Measurements from ENCODE around the gene MTX3. TPM values are rescaled to one million over a fixed set of nuclear protein-coding genes. Genes with fewer than 3 reads are reported as not detected.

Gene MTX3
- polyA plus RNA-seq, 4 donors: 19.2 to 34.4 (median 25.0) TPM

DNA sequence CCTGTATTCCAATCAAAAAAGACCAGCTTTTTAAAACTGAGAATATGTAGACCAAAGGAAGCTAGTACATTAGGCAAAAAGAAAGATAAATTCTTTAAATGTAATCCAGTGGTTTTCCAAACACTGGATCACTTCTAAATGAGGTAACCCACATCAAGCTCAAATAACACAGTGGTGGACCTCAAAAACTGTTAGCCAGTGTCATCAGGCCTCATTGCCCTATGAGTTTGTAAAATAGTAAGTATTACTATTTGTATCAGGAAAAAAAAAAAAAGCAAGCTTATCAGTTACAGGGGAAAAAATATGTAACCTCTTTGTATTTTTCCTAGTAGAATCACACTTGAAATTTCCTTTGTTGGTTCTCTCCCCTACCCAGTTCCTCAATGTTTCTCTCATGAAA, 6.7 kb downstream of the MTX3 start:
- DNase-seq (ENCODE audit: low read depth in 4 of 4, low spot score in 2 of 4): no peak

DNA sequence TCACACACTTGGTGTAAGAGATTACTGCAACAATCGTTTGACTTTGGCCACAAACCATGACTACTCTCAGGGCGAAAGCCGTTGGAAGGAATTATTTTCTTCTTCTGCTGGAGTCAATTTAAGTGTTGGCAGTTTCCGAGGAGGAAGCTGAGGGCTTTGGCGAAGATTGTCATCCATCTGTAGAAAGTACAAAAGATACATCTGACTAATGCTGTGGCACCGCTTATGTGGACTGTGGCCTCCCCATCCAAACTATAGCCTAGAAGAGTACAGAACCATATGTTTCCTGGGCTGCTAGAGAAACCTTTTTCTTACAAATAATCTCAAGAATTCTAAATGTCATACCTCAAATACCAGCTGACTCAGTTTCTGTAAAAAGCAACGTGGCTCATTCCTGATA, 7.4 kb downstream of the MTX3 start:
- DNase-seq (ENCODE audit: low read depth in 4 of 4, low spot score in 2 of 4): no peak

DNA sequence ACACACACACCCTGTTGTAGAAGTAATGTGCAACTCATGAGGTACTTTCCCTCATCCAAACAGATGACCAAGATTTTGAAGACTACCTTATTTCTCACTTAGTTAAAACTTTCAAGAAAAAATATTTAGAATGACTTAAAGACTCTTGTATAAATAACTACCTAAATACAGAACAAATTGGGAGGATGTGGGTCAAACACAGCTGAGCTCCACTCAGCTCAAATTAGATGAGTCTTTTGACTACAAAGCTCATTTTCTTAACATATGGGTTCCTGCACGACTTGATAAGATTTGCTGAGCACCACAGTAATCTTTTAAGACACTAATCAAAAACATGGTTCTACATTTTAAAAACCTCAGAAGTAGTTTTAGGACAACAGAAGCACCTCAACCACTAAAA, 8.9 kb downstream of the MTX3 start:
- no peak for DNase-seq (ENCODE audit: low read depth in 4 of 4, low spot score in 2 of 4)

DNA sequence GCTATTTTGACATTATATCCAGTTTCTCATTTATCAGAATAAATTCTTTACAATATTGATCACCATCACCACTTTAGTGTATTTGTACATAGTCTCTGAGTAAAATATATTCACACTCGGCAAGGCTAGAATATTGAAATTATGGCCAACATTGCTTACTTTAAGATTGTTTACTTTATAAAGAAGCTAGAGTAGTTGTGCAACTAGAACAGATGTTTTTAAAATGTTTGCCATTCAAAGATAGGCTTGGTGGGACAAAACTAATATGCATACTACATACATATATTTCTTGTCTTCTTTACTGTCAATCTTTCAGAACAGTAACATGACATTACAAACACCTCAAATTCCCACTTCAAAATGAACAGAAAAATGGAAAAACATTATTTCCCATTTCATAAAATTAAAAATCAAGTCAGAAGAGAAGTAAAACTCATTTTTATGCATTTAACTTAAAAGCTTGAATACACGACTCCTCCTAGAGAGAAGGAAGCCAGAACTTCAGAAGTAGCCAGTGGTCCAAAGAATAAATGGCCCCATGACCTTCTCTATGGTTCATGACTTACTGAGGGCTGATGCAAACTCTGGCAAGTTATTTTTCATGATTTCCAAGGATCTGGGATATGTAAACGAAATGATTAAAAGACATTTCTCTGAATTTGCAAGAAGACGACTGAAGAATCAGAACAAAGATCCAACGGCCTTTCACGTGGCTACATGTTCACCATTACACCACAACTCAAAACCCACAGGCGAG, 14.1 kb downstream of the MTX3 start:
- DNase-seq (ENCODE audit: low read depth in 4 of 4, low spot score in 2 of 4): no peak

DNA sequence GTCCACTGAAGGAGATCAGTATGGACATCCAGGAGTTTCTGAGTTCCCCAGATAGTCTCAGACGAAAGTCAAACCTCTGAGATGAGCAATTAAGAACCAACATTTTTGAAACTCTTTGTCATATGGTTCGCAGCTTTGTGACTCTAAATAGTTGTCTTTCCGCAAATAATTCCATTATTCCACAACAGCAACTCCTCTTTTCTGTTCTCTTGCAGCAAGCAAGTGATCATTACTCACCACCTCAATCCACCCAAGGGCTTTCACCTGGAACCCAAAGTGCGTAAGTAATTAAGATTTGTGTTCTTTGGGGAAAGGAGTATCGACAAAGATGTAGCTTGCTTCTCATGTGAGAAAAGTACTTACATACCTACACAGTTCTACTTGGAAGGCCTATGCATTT, 15.6 kb downstream of the MTX3 start:
- no peak for DNase-seq (ENCODE audit: low read depth in 4 of 4, low spot score in 2 of 4)

DNA sequence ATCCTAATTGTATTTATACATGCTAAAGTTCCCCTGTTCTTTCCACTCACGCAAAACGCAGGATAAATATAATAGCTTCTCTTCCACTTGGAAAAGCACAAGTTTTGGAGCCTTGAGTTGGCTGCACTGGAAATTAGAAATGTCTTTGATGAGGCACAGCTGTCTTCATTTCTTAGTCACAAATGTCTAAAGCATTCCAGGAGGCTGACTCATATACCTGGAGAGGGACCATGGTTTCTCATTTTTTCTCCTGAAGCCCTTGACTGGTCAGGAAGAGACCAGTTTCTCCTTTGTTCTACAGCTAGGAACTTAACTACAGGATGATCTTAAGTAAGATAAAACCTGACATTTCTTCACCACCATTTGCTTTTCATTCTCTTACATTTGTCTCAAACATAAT, 16.2 kb downstream of the MTX3 start:
- DNase-seq (ENCODE audit: low read depth in 4 of 4, low spot score in 2 of 4): no peak

DNA sequence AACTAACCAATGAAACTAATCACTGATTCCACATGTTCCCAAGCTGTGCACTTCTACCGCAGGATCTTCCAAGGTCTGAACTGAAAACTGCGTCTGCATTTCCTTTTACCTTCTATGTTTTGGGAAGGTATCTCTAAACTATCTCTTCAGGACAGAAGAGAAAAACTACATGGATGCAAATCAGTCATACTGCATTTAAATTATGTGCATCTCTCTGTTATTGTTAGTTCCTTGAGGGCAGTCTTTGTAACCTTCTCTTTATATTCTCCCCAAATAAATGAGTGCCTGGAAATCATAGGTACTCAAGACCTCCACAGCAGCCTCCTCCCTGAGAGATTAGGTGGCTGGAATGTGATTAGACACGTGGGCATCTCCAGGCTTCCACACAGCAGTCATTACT, 17.1 kb downstream of the MTX3 start:
- no peak for DNase-seq (ENCODE audit: low read depth in 4 of 4, low spot score in 2 of 4)

DNA sequence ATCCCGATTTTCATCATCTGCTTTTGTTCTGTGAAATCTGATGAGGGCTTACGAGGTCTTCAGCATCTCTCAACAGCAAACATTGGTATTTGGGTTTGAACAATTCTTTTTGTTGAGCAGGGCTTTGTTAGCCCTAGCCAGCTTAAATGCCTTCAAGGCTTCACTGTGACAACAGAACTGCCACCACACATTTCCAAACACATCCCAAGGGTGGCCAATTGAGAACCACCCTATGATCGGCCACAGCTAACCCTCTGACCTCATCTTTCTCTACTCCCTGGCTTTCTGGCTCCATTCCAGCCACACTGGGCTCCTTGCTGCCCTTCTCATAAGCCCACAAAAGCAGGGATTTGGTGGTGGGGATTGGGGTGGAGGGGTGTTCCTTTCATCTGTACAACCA, 17.6 kb downstream of the MTX3 start:
- no peak for DNase-seq (ENCODE audit: low read depth in 4 of 4, low spot score in 2 of 4)

DNA sequence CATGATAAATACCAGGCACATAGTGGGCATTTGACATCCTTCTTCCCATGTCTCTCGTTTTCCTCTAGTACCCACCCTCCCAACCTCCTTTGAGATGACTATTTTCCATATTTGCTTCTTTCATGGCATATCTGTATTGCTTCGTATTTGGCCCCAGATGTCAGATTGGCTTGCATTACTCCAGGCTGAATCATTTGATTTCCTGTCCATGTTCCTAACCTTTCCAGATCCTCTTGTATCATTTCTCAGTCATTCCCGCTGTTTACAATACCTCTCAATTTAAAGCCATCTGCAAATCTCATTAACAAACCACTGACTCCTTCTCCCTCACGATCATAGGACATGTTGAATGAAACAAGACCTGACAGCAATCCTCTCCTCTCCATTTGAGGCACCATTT, 19.9 kb downstream of the MTX3 start:
- DNase-seq (ENCODE audit: low read depth in 4 of 4, low spot score in 2 of 4): no peak

DNA sequence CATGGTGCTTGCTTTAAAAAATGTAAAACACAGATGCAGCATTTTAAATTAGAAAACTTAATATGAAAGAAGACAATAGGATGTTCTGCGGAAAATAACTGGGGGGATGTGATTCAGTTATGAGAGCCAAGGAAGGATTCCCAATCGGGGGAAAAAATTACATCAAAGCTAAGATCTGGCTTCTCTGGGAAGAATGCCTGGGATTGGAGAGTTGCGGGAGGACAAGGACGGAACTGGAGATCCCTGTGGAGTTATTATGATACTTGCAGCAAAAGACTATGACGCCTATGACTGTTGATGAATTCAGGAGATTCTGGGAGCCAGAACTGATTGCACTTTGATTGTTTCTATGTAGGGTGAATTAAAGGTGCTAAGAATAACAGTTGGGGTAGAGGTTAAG, 24.6 kb downstream of the MTX3 start:
- DNase-seq (ENCODE audit: low read depth in 4 of 4, low spot score in 2 of 4): no peak

DNA sequence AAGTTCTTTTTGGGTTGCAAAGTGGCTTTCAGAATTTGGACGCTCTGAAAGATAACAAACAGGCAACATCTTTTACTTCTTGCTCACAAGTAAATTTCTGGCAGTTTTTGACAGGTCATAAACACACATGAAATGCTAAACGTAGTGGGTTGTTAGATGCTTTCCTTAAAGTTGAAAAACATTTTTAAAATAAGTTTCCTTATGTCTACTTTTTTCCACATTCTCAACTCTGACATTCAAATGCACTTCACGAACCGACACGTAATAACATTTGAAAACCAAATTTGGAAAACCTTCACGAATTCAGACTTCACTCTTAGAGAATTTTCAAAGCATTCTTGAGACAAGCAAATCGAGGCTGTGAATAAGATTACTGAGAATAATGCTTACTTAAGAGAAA, 26.9 kb downstream of the MTX3 start:
- no peak for DNase-seq (ENCODE audit: low read depth in 4 of 4, low spot score in 2 of 4)

DNA sequence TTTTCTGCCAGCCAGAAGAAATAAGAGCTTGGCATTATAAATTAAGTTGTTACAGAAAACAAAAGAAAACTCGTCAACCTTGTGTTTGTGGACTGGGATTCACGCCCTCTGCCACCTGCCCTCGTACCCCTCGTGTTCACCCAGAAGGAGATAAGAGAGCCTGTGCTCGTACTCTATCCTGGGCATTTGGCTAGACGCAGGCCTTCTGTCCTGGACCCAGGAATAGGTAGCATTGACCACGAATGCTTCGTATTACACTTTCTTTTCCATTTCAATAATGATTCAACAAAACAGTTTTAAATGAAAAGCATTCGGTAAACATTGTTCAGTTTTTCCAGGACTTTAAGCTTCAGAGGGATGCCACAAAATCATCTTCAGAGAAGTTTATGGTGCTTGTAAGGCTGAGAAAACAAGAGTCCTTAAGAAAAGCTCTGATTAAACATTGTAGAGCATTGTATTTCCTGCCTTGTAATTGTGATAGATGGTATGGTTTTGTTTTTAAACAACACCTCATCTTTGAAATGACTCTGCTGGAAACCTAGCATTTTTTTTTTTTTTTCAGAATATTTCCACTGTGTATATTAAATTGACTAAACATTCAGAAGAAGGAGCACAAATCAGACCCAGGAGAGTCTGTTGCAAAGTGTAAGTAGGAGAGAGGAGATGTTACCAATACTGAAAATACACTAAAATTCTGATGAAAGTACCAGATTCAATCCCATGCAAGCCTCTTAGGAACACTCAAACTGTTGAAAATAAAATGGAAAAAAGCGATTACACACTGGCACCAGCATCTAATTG, 27.6 kb downstream of the MTX3 start:
- DNase-seq (ENCODE audit: low read depth in 4 of 4, low spot score in 2 of 4): no peak

DNA sequence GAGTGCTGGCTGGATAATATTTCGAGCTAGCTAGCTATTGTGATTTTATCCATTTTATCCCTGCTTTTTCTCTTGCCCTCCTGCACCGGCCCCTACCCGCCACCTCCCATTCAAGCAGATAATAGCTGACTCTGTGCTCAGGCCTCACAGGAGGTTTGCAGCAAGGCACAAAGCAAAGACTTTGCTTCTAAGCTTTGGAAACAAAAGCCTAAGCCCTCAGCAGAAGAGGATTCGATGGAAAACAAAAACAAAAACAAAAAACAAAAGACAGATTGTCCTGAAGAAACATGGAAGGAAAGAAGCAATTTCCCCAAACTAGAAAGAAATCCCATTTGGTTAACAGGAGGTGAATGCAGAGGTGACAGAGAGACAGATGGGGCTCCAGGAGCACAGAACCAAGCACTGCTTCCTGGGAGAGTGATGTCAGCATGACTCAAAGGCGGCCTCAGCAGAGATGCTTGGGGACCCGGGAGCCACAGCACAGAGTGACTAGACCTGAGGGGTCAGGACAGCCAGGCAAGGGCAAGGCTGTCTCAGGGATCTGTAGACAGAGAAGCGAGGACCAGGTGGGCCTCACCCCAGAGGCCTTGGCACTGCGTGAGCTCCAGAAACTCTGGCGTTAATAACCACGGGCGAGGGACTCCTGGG, 28.4 kb downstream of the MTX3 start:
- no peak for DNase-seq (ENCODE audit: low read depth in 4 of 4, low spot score in 2 of 4)

DNA sequence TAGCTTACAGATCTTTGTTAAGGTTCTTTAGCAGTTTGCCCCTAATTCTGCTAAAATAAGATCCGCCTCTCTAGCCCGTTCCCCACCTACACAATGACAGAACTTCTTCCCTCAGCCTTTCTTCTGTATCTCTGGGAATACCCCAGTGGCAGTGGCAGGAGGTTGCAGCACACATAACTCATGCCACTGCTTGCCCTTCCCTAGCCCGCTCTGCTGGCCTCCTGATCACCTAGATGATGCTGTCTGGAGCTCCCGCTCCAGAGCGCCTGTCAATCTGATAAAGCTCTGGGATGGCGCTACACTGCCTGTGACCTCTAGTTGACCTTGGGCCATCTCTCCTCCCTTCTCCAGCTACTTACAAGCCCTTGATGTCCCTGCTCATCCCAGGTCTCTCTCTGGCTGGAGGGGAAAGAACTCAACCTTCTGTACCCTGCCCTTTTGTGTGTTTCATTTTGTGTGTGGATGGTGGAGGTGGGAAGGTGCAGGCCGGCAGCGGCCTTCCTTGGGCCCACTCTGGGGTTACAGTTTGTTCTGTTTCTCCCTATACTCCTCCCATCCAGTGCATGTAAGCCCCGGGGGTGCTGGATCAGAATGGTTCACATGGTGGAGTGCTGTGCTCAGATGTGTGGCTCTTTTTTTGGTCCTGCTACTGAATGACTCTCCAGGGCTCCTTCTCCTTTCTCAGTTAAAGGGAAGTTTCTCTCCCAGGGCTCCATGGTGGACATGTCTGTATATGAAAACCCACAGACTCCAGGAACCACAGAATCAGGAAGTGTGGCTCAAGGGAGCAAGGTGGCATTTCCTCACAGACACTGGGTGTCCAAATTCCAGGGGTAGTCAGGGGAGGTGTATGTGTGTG, 29.1 kb downstream of the MTX3 start:
- DNase-seq (ENCODE audit: low read depth in 4 of 4, low spot score in 2 of 4): no peak

DNA sequence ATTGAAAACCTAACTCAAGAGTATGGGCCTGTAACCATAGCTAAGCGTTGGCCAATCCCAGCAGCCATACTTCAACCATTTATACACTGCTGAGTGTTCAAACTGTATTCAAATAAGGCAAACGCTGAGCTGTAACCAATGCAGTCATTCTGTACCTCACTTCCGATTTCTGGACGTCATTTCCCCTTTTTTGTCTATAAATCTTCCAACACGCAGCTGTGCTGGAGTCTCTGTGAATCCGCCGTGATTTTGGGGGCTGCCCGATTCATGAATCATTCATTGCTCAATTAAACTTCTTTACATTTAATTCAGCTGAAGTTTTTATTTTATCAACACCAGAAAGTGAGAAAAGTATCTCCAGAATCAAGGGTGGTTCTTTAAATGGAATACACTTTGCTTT, 31.7 kb downstream of the MTX3 start:
- DNase-seq (ENCODE audit: low read depth in 4 of 4, low spot score in 2 of 4): no peak

DNA sequence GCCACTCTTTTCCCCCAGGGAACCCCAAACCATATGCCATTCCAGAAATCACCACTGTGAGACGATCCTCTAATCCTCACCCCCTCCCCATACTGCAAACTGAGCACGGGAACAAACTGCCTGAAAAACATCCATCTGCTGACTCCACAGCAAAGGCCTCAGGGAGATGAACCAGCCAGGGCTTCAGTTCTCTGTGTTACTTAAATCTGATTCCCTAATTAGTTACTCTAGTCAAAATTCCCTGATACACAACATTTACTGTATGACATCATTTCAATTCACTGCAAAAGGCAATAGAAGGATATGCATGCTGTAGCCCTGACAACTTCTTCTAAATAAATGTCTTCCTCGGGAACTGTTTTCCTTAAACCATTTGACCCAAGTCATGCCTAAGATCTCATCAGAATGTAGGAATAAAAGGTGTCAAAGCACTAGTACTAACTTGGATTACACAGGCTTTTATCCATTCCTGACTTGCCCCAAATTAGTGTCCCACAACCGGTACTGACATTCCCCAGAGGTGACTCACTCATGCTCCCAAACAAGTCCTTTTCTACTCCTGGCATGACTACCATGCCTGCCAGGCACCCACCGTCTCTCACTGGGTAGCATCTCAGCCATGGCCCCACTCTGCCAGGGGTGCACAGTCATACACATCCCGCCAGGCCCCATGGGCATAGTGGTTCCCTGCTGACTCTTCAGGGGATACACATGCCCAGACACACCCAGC, 35.0 kb downstream of the MTX3 start:
- no peak for DNase-seq (ENCODE audit: low read depth in 4 of 4, low spot score in 2 of 4)

DNA sequence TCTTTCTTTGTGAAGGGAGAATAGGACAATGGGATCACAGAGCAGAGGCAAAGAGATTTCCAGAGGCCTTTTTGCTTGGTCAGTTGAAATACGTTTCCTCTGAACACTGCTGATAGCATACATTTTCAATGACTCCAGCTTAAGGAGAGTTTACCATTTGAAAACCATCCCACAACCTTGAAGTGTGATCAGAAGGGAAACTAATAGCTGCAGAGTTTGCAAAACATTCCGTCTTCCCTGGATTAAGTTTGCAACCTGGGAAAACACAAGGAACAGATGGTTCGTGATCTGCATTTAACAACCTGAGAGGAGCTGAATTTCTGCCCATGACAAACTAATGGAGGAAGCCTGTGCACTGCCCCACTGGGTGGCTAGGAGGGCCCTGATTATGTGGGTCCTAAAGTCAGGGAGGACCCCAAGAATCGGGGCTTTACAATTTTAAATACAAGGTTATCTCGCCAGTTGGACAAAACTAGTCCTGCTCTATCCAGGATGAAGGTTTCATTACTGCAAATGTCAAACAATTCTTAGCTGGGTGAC, 35.6 kb downstream of the MTX3 start:
- no peak for DNase-seq (ENCODE audit: low read depth in 4 of 4, low spot score in 2 of 4)

DNA sequence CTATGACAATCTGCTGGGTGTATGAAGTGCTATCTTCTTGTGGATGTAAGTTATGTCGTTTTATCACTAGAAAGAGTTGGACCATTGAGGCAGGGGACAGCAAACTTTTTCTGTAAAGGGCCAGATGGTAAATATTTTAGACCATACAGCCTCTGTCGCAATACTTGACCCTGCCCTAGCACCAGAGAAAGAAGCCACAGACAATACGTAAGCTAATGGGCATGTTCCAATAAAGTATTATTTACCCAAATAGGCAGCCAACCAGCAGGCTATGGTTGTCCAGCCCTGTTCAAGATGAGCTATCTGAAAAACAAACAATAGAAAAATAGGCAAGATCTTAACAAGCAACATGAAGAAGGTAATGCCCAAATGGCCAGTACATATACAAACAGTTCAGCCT, 36.4 kb downstream of the MTX3 start:
- DNase-seq (ENCODE audit: low read depth in 4 of 4, low spot score in 2 of 4): no peak

DNA sequence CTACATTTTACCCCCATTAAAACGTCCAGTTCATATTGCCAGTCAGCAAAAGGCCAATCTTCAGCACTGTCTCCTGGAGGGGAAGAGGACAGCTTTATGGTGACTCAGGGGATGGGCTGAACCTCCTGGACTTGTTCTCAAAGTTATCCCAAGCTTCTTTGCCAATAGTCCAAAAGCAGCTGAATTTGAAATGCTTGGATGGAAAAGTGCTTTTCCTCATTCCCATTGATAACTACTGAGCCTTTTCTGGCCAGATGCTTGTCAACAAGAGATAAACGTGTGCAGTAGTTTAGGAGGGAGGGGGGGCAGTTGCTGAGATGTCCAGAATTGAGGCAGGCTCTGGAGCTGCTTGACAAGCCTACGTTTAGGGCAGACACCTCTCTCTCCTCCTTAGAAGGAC, 43.5 kb downstream of the MTX3 start:
- DNase-seq (ENCODE audit: low read depth in 4 of 4, low spot score in 2 of 4): no peak

DNA sequence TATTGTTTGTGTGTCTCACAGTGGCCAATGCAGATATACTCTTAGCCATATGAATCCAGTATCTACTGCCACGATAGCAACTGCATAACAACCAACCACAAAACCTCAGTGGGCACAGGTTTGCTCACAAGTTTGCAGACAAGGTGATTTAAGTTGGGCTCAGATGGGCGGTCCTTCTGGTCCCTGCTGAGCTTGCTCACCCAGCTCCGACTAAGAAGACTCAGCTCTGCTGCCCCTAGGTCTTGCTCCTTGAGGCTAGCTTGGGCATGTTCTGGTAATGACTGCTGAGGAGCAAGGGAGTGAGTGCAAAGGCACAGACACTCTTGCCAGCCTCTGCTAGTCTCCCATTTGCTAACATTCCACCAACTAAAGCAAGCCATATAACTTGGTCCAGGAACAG, 52.6 kb downstream of the MTX3 start:
- DNase-seq (ENCODE audit: low read depth in 4 of 4, low spot score in 2 of 4): no peak
